HG02981 (cell line): Measurements from ENCODE around the gene SOX9.
"Not testable (repeated sequence)": the region's sequence is repeated elsewhere in the genome, so short reads cannot be mapped to it uniquely, and the experiment has no call there.

Experiments used
- ATAC-seq: cut with Tn5 transposase; IDR thresholded peaks from one replicate; pipeline ENCODE4 v1.9.1; 2021; ENCODE audit warnings: mild to moderate bottlenecking, moderate library complexity; ENCODE audit not compliant: unreplicated experiment

Gene SOX9

DNA sequence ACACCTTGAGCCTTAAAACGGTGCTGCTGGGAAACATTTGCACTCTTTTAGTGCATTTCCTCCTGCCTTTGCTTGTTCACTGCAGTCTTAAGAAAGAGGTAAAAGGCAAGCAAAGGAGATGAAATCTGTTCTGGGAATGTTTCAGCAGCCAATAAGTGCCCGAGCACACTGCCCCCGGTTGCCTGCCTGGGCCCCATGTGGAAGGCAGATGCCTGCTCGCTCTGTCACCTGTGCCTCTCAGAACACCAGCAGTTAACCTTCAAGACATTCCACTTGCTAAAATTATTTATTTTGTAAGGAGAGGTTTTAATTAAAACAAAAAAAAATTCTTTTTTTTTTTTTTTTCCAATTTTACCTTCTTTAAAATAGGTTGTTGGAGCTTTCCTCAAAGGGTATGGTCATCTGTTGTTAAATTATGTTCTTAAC, 4.4 kb downstream of the SOX9 start:
- no peak for ATAC-seq

DNA sequence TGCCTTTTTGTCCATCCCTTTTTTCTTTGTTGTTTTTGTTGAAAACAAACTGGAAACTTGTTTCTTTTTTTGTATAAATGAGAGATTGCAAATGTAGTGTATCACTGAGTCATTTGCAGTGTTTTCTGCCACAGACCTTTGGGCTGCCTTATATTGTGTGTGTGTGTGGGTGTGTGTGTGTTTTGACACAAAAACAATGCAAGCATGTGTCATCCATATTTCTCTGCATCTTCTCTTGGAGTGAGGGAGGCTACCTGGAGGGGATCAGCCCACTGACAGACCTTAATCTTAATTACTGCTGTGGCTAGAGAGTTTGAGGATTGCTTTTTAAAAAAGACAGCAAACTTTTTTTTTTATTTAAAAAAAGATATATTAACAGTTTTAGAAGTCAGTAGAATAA, 4.9 kb downstream of the SOX9 start:
- ATAC-seq = no peak

DNA sequence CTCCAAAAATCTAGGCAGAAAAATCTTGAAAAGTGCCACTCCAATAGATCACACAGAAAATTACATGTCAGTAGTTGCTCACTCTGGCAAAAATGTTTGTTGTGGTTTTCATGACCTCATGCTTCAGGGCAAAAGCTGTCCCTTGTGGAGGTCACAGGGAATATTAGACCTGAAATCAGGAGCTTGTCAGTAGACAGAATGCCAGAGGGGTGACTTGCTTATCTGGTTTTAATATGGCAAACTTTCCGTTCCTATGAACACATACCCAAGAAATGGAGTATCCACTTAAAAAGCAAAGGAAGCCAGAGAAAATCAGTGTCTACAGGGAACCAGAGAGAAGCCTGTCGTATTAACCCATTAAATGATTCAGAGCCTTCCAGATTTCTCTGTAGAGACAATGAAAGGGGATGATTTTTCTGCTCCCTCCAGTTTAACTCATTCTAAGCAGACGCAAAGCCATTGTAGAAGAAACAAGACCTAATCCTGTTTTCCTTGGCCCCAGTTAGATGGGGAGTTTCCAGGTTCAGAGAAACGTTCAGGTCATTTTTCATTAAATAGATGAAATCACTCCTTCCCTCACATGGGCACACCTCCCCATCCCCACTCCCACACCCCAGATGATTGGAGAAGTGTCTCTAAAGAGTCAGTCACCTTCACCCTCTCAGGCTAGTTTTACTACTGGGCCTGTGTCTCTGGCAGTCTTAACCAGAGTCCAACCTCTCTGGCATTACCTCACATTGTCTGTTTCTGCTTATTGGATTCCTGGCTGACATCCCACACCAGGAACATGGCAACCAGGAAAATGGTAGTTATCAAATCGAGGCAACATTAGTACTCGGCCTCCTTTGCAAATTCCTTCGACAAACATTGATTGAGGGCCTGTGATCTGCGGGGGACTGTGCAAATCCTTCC, 6.0 kb downstream of the SOX9 start:
- no peak for ATAC-seq

DNA sequence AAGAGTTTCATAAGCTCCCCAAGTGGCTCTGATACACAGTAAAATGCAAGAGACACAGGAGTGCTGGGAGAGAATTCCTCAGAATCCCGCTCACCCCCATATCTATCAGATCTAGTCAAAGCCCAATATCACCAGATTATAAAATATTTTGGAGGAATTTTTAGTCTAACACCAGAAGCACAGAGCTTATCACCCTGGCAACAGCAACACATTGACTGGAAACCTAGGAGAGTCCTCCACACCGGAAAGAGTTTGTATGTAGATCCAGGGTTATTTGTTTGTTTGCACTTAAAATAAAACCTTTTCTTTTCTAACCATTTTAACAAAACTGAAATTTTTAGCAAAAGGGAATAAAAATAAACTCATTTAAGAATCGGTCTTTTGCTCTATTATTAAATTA, 7.2 kb downstream of the SOX9 start:
- ATAC-seq = no peak

DNA sequence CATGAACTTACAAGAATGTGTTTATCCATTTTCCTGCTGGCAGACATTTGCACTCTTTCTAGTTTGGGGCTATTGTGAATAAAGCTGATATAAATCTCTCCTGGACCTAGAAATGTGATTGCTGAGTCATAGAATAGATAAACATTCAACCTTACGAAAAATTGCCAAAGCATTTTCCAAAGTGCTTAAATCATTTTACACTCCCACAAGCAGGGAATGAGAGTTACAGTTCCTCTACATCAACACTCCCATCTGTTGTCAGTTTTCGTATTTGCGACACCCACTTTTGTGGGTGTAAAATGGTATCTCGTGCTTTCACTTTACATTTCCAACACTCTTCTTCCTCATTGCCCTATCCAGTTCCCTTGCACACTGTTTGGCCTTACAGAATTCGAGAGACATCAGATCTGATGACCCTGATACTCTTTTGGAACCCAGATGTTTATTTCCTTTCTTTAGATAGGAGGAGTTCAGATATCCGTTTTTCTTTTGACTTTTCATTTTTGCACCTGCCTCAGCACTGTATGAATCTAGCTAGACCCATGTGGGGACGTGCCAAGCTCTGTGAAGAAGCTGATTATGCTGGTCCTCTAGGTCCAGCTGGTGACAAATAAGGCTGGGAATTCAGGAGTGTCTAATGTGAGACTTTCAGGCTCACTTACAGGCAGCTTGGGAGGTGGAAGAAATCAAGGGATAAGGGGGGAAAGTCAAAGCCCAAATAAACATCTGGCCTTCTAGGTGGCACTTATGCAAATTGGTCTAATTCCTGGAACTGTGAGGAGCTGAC, 14.0 kb downstream of the SOX9 start:
- no peak for ATAC-seq

DNA sequence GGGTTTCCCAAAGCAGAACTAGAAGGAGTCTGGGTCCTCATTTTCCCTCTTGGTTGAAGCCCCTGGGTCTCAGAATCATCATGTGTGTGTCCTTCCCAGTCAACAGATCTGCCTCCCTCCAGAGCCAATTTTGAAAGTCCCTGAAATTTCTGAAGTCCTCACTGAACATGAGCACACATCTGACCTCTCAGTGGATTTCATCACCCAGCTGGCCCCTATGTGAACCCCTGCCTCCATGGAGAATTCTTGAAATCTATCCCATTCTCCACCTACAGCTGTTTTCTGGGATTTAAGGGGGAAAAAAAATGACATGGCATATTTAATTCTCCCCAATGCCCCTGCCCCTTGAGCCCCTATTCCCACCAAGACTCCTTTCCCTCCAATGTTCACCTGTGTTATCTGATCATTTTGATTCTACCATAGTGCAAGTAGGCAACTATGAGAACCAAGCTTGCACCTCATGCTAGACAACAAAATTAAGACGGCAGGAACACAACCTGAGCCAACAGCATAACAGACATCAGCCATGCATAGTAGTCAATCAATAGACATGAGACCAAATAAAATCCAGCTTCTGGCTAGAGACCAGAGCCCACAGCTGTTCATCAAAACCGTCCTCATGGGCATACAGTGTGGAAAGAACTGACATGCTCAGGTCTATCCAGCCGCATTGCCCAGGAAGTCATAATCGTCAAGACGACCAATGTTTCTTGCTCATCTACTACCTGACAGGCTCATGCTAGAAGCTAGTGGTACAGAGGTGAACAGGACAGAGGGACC, 14.9 kb downstream of the SOX9 start:
- ATAC-seq = no peak

DNA sequence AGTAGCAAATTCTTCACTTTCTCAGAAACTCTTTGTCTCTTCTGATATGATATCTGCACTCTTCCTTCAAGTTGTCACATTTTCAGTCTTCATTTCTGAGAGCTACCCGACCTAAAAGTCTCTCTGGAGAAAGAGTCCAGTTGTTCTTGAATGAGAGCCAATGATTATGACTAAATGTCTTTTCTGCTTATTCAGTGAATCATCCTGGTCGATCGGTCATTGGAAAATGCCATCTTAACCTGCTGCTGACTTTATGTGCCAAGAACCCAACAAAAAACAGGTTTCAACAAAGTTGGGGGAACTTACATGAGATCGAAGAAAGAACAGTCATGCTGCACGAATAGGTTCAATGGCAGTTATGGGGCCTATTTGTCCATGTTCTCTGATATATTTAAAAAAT, 15.9 kb downstream of the SOX9 start:
- no peak for ATAC-seq

DNA sequence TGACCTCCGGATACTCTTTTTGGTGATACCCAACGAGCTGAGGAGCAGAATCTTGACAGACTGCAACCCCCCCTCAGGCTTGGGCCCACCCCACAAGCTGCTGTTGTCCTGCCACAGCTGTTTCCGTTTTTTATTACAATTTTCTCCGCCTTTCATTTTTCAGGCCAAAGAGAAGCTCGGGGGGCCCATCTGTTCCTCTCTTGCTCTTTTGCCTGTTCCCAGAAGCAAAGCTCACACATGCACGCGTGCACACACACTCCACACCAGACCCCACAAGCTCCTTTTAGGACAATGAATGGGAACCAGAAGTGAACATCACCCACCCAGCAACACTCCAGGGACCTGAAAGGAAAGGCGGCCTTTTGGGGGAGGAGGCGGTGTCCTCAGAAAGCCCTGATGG, 16.3 kb downstream of the SOX9 start:
- ATAC-seq = no peak

DNA sequence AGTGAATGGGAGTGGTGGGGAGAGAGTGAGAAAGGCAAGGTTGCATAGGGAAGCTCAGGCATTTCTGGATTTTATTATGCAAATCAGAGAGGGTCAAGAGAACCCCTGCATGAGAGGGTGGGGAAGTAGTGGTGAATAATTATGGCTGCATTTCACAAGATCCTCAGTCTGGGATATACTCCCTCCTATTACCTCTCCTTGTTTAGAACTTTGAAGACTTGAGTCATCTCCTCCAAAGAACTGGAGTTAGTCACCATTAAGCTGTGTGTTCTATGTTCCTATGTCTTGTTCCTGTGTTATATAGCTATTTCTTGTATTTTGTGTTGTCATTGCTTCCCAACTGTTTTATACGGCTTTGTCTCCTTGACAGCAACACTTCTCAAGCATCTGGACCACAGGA, 18.4 kb downstream of the SOX9 start:
- no peak for ATAC-seq

DNA sequence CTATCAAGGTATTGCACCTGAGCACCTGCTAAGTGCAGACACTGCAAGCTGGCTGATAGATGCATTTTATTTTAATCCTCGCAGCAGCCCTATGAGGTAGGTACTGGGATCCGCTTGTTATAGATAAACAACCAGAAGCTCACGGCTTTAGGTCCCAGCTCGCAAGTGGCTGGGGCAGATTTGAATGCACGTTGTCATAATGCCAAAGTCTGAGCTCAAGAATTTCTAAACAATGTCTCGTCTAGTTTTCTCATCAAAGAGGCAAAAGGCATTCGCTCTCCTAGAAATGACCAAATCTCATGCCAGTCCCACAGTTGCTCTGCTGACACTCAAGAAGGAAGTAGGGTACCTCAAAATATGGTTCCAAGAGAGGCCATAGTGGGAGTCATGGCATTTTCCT, 20.5 kb downstream of the SOX9 start:
- ATAC-seq = no peak

DNA sequence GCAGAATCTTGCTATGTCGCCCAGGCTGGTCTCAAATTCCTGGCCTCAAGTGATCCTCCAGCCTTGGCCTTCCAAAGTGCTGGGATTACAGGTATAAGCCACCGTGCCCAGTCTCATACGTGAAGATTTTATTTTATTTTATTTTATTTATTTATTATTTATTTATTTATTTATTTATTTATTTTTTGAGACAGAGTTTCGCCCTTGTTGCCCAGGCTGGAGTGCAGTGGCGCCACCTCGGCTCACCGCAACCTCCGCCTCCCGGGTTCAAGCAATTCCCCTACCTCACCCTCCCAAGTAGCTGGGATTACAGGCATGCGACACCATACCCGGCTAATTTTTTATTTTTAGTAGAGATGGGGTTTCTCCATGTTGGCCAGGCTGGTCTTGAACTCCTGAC, 21.3 kb downstream of the SOX9 start:
- ATAC-seq = not testable (repeated sequence)

DNA sequence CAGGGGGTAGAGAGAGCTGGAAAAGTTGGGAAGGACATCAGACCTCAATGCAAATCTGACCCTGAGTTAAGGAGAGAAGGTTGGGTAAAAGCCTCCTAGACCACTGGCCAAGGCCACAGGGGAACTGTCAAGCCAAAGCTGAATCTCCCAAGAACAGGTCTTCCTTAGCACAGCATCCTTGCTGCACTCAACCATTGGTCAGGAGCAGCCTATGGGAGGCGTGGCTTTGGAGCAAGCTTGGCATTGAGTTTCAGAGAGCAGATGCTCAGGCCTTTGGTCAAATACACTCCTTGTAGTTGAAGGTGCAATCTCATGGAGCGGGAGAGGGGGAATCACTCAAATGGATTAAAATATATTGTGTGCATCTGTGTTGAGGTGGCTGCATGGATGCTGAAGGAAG, 21.8 kb downstream of the SOX9 start:
- ATAC-seq = no peak

DNA sequence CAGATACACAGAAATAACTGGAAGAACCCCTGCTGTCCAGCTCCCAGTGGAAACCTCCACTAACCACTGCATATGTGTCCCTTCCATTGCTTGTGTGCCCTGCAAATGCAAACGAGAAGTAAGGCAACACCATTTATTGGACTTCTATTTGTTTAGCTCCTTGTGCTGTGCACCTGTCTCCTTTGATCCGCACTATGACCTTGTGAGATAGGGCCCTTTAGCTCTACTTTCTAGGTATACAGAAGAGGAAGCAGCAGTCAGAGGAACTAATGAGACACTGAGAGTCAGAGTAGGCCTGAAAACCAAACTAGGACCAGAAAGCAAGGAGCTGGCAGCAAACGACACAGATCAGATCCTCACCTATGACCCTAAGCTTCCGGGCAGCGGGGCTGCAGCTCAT, 22.4 kb downstream of the SOX9 start:
- ATAC-seq = no peak

DNA sequence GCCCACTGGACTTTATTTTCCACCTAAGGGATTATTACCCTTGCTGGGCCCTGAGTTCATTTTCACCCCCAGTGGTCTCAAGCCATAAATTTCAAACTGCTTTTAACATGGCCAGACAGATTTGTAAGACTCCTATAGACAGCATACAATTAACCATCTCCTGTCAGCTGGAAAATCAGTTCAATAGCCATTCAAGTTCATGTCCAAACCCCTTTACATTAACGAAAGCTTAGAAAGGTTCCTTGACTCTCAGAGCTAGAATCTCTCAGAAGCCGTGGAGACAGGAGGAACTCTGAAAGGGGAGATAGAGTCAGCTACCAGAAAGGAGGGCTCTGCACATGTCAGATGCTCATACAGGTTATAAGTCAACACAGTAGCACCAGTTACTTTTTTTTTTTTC, 23.3 kb downstream of the SOX9 start:
- ATAC-seq = no peak

DNA sequence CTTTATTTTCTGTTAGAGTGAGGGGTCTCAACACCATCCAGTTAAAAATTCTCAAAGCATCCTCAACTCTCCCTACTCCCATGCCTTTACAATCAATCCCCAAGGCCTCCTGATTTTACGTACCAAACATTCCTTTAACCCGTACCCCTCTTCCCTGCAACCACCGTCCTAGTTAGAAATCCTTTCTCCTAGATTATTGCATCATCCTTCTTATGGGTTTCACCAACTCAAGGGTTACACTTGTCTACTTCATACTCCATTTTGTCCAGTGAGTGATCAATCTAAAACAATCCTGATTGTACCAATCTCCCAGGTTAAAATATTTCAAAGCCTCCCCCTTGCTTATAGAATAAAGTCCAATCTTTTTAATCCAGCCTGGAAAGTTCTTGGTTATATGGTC, 24.7 kb downstream of the SOX9 start:
- ATAC-seq = no peak

DNA sequence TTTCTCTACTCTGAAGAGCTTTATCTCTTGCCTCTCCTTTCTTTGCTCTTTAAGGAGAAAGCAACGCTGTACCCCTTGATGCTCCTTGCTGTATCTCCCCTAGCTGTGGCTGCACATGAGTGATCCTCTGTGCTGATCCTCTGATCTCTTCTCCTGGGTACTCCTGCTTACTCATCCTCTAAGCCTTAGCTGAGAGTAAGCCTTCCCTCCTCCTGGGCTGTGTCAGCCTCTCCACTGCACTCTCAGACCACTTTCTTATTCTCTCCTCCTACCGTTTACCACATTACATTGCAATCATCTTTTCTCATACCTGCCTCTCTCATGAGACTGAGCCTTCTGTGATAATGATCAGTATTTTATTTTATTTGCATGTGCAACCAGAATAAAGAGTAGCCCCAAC, 25.1 kb downstream of the SOX9 start:
- ATAC-seq = no peak

DNA sequence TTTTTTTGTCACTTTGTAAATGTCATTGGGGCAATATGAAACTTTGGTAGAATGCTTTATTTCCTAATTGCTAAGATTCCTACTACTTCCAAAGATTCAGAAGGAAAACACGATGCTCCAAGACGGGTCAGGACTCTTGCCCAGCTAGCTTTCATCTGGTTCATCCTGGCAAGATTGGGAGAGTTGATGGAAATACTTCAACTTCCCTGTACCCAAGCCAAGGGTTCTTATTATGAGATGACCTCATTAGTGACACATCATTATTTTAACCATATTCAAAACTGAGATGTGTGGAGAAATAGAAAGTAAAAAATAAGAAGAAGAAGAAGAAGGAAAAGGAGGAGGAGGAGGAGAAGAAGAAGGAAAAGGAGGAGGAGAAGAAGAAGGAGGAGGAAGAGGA, 25.6 kb downstream of the SOX9 start:
- ATAC-seq = no peak

DNA sequence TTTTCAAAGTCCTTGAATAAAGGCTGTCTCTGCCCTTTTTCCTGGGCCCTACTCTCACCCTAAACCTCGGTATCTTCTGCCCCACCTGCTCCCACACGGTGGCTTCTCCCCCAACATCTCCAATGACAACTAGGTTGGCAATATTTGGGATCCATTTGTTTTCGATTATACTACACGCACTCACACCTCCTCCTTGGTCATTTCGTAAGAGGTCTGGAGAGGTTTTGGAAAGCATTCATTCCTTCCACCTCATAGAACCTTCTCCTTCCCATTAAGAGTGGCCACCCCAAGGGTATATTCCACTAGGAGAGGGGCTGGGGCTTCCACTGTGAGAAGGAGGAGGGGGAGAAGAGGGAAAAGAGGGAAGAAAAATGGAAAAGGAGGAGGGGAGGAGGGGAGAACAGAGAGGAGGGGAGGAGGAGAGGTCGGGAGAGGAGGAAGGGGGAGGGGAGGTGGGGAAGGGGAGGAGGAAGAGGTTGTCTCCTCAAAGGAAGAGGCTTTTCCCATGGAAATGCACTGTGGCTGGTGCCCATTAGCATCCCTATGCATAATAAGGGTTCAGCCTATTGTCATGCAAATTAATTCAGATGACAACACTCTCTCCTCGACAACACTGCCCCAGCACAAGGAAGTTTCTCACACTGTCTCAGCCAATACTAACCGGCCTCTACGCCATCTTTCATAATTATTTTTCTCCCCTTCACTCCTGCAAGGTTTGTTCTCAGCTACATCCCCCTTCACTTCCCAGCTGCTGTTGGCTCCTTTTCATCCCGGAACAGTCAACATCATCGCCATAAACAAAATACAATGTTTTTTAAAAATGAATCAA, 30.0 kb downstream of the SOX9 start:
- no peak for ATAC-seq

DNA sequence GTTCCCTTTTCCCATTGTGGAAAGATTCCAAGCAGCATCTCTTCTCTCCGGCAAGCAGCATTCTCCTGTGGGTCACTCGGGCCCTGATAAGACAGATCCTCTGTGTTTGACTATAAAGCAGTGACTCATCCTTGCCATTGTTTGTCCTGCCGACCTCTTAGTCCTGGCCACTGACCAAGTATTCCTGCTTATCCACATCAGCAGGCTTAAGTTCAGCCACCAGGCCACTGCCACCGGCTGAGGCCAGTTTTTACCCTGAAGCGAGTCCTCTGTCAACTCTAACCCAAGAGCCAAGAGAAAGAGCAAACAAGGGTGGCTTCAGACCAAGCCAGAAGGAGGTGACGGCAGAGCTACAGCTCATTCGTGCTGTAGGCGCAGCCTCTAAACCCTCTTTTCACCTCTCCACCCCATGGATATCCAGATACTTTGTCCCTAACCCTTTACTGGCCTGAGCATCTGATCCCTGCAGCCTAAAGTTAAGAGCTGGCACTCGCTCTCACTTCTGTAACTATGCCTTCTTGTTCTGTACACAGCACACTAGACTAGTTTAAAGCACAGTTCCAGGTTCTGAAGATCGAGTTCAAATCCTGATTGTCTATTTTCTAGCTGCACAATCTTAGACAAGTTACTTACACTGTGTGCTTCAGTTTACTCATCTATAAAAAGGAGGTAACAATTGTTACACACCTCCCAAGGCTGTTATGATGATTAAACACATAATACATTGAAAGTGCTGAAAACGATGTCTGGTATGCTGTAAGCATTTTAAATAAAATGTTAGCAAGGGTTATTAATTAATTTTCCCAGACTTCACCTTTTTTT, 31.0 kb downstream of the SOX9 start:
- no peak for ATAC-seq
